HEK293 (cell line): Measurements from ENCODE around the gene PROX2.

Source experiments
- BCL11A ChIP-seq: fragments of 450-650 bp; formaldehyde crosslinking; IDR thresholded peaks from 2 replicates; pipeline ENCODE4 v1.5.1; 2016; ENCODE audit warnings: low read depth, missing biosample characterization, missing genetic modification characterization
- BCL11B ChIP-seq: fragments of 450-650 bp; formaldehyde crosslinking; IDR thresholded peaks from 2 replicates; pipeline ENCODE4 v1.5.1; 2016; ENCODE audit warnings: low read depth, missing biosample characterization, missing genetic modification characterization
- GLIS1 ChIP-seq: fragments of 450-650 bp; formaldehyde crosslinking; IDR thresholded peaks from 2 replicates; pipeline ENCODE4 v1.5.1; 2016; ENCODE audit warnings: missing biosample characterization, missing genetic modification characterization
- KLF9 ChIP-seq: fragments of 450-650 bp; formaldehyde crosslinking; IDR thresholded peaks from 2 replicates; pipeline ENCODE4 v1.5.1; 2016; ENCODE audit warnings: missing biosample characterization, missing genetic modification characterization, low read depth
- MEIS1 ChIP-seq: sonication (generic); formaldehyde crosslinking; IDR thresholded peaks from 2 replicates; pipeline ENCODE4 v1.8.1; 2022; ENCODE audit warnings: missing genetic modification reagents, mild to moderate bottlenecking, borderline replicate concordance
- MZF1 ChIP-seq: fragments of 450-650 bp; formaldehyde crosslinking; IDR thresholded peaks from 2 replicates; pipeline ENCODE4 v1.5.1; 2017; ENCODE audit warnings: missing biosample characterization, missing genetic modification characterization, borderline replicate concordance
- SALL2 ChIP-seq: fragments of 450-650 bp; formaldehyde crosslinking; IDR thresholded peaks from 2 replicates; pipeline ENCODE4 v1.5.0; 2017; ENCODE audit warnings: missing biosample characterization, mild to moderate bottlenecking, missing genetic modification characterization, borderline replicate concordance
- TCF7L2 ChIP-seq: IDR thresholded peaks from 2 replicates; pipeline ENCODE4 v1.6.1; 2011; ENCODE audit warnings: low read depth, mild to moderate bottlenecking, inconsistent platforms, low read length, moderate library complexity, borderline replicate concordance
- YY1 ChIP-seq: fragments of 450-650 bp; formaldehyde crosslinking; IDR thresholded peaks from 2 replicates; pipeline ENCODE4 v1.5.1; 2018; ENCODE audit warnings: missing biosample characterization, missing genetic modification characterization
- YY2 ChIP-seq: fragments of 450-650 bp; formaldehyde crosslinking; IDR thresholded peaks from 2 replicates; pipeline ENCODE4 v1.5.1; 2016; ENCODE audit warnings: missing biosample characterization, missing genetic modification characterization
- ZBTB20 ChIP-seq: fragments of 450-650 bp; formaldehyde crosslinking; IDR thresholded peaks from 2 replicates; pipeline ENCODE4 v1.5.1; 2016; ENCODE audit warnings: missing biosample characterization, missing genetic modification characterization
- ZFP37 ChIP-seq: fragments of 450-650 bp; formaldehyde crosslinking; IDR thresholded peaks from 2 replicates; pipeline ENCODE4 v1.5.1; 2016; ENCODE audit warnings: missing biosample characterization, missing genetic modification characterization
- ZNF16 ChIP-seq: fragments of 450-650 bp; formaldehyde crosslinking; IDR thresholded peaks from 2 replicates; pipeline ENCODE4 v1.5.1; 2016; ENCODE audit warnings: low read depth, missing biosample characterization, missing genetic modification characterization
- ZNF169 ChIP-seq: fragments of 450-650 bp; formaldehyde crosslinking; IDR thresholded peaks from 2 replicates; pipeline ENCODE4 v1.5.1; 2016; ENCODE audit warnings: missing biosample characterization, missing genetic modification characterization
- ZNF214 ChIP-seq: fragments of 450-650 bp; formaldehyde crosslinking; IDR thresholded peaks from 2 replicates; pipeline ENCODE4 v1.5.1; 2017; ENCODE audit warnings: missing biosample characterization, mild to moderate bottlenecking, missing genetic modification characterization, borderline replicate concordance
- ZNF26 ChIP-seq: fragments of 450-650 bp; formaldehyde crosslinking; IDR thresholded peaks from 2 replicates; pipeline ENCODE4 v1.5.1; 2016; ENCODE audit warnings: missing biosample characterization, missing genetic modification characterization
- ZNF266 ChIP-seq: fragments of 450-650 bp; formaldehyde crosslinking; IDR thresholded peaks from 2 replicates; pipeline ENCODE4 v1.5.1; 2016; ENCODE audit warnings: missing biosample characterization, missing genetic modification characterization, low read depth
- ZNF302 ChIP-seq: fragments of 450-650 bp; formaldehyde crosslinking; IDR thresholded peaks from 2 replicates; pipeline ENCODE4 v1.5.1; 2016; ENCODE audit warnings: missing biosample characterization, missing genetic modification characterization, low read depth
- ZNF37A ChIP-seq: fragments of 450-650 bp; IDR thresholded peaks from 2 replicates; pipeline ENCODE4 v1.5.1; 2018; ENCODE audit warnings: missing biosample characterization, missing genetic modification characterization
- ZNF416 ChIP-seq: fragments of 450-650 bp; formaldehyde crosslinking; IDR thresholded peaks from 2 replicates; pipeline ENCODE4 v1.5.1; 2016; ENCODE audit warnings: missing biosample characterization, missing genetic modification characterization
- ZNF433 ChIP-seq: fragments of 450-650 bp; formaldehyde crosslinking; IDR thresholded peaks from 2 replicates; pipeline ENCODE4 v1.5.1; 2016; ENCODE audit warnings: missing biosample characterization, missing genetic modification characterization, low read depth
- ZNF501 ChIP-seq: fragments of 450-650 bp; formaldehyde crosslinking; IDR thresholded peaks from 2 replicates; pipeline ENCODE4 v1.5.1; 2016; ENCODE audit warnings: missing biosample characterization, missing genetic modification characterization
- ZNF561 ChIP-seq: fragments of 450-650 bp; IDR thresholded peaks from 2 replicates; pipeline ENCODE4 v1.5.1; 2018; ENCODE audit warnings: missing biosample characterization, missing genetic modification characterization, borderline replicate concordance
- ZNF580 ChIP-seq: fragments of 450-650 bp; formaldehyde crosslinking; IDR thresholded peaks from 2 replicates; pipeline ENCODE4 v1.5.1; 2016; ENCODE audit warnings: missing biosample characterization, missing genetic modification characterization
- ZNF596 ChIP-seq: fragments of 450-650 bp; IDR thresholded peaks from 2 replicates; pipeline ENCODE4 v1.5.0; 2018; ENCODE audit warnings: missing biosample characterization, mild to moderate bottlenecking, missing genetic modification characterization, moderate library complexity
- ZNF600 ChIP-seq: fragments of 450-650 bp; formaldehyde crosslinking; IDR thresholded peaks from 2 replicates; pipeline ENCODE4 v1.5.1; 2016; ENCODE audit warnings: missing biosample characterization, missing genetic modification characterization
- ZNF654 ChIP-seq: fragments of 450-650 bp; formaldehyde crosslinking; IDR thresholded peaks from 2 replicates; pipeline ENCODE4 v1.5.1; 2016; ENCODE audit warnings: low read depth, missing biosample characterization, missing genetic modification characterization
- ZNF677 ChIP-seq: fragments of 450-650 bp; IDR thresholded peaks from 2 replicates; pipeline ENCODE4 v1.5.0; 2018; ENCODE audit warnings: missing biosample characterization, mild to moderate bottlenecking, missing genetic modification characterization, moderate library complexity
- ZSCAN30 ChIP-seq: fragments of 450-650 bp; IDR thresholded peaks from 2 replicates; pipeline ENCODE4 v1.5.1; 2018; ENCODE audit warnings: missing biosample characterization, mild to moderate bottlenecking, missing genetic modification characterization, moderate library complexity
- TF ChIP-seq, protein P1 (sequence below): fragments of 450-650 bp; formaldehyde crosslinking; optimal IDR thresholded peaks from 2 replicates; pipeline ENCODE3; 2016; ENCODE audit warnings: missing biosample characterization, mild to moderate bottlenecking, missing genetic modification characterization
- TF ChIP-seq, protein P2 (sequence below): IDR thresholded peaks from 2 replicates; pipeline ENCODE4 v1.6.1; 2011; ENCODE audit warnings: mild to moderate bottlenecking, low read depth, low read length, borderline replicate concordance
- TF ChIP-seq, protein P3 (sequence below): fragments of 450-650 bp; formaldehyde crosslinking; IDR thresholded peaks from 2 replicates; pipeline ENCODE4 v1.5.1; 2017; ENCODE audit warnings: missing biosample characterization, missing genetic modification characterization
- TF ChIP-seq, protein P4 (sequence below): fragments of 450-650 bp; formaldehyde crosslinking; IDR thresholded peaks from 2 replicates; pipeline ENCODE4 v1.5.0; 2017; ENCODE audit warnings: missing biosample characterization, missing genetic modification characterization, borderline replicate concordance

The PROX2 gene

DNA sequence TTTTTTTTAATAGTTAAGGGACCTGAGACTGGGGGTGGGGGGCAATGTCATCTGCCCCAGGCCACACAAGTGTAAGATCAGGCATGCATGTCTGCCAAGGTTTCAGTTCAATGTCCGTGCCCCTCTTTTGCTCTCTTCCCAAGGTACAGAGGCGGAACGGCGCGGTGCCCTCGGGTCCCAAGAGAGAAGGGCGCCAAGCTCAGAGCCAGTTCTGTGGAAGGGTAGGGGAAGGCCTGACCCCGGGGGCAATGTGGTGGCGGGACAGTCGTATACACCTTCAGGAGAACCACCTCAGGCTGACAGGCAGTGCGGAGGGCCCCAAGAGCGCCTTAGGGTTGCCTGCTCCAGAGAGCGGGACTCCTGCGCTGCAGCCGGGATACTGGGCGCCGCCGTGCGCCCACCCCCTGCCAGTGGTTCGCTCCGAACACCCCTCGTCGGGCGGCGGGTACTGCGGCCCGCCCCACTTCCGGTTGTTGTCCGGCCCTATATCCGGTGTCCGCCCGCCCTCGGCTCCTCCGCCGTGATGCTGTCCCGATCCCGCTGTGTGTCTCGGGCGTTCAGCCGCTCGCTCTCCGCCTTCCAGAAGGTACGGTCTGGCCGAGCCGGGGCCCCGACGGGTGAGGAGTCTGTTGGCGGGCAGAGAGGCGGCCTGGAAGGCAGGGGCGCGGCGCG, 5.6 kb upstream of the PROX2 start, which contains the start of gene DLST (continued):
- TF ChIP-seq ZNF214 (tag by site-specific recombination) (no peak), TCF7L2 (peak; percentile 60; the same call in 1 of the 2 replicates), ZNF596 (tag by site-specific recombination) (no peak), KLF9 (tag by site-specific recombination) (no peak), ZNF416 (tag by site-specific recombination) (no peak), ZFP37 (tag by site-specific recombination) (peak; percentile 84; the same call in 1 of the 2 replicates), ZNF302 (no peak), SALL2 (tag by site-specific recombination) (no peak), ZNF677 (tag by site-specific recombination) (no peak), ZSCAN30 (tag by site-specific recombination) (peak; percentile 96), BCL11A (no peak), ZNF26 (tag by site-specific recombination) (no peak), MEIS1 (CRISPR knock-in tag) (no peak), ZNF654 (tag by site-specific recombination) (no peak), ZNF561 (tag by site-specific recombination) (peak; percentile 95; the same call in 1 of the 2 replicates), BCL11B (tag by site-specific recombination) (peak; percentile 43; the same call in 1 of the 2 replicates), ZNF600 (tag by site-specific recombination) (peak; percentile 72), ZNF37A (peak; percentile 83), GLIS1 (tag by site-specific recombination) (peak; percentile 15; the same call in 1 of the 2 replicates), YY2 (peak; percentile 62; the same call in 1 of the 2 replicates), ZBTB20 (tag by site-specific recombination) (peak; percentile 90; the same call in 1 of the 2 replicates), ZNF501 (peak; percentile 69; the same call in 1 of the 2 replicates), ZNF433 (tag by site-specific recombination) (no peak), ZNF580 (tag by site-specific recombination) (peak; percentile 99), ZNF16 (tag by site-specific recombination) (no peak), ZNF169 (tag by site-specific recombination) (no peak), MZF1 (tag by site-specific recombination) (no peak), ZNF266 (tag by site-specific recombination) (no peak), YY1 (tag by site-specific recombination) (no peak; the same call in 1 of the 2 replicates)
- TF ChIP-seq, protein P1, sequence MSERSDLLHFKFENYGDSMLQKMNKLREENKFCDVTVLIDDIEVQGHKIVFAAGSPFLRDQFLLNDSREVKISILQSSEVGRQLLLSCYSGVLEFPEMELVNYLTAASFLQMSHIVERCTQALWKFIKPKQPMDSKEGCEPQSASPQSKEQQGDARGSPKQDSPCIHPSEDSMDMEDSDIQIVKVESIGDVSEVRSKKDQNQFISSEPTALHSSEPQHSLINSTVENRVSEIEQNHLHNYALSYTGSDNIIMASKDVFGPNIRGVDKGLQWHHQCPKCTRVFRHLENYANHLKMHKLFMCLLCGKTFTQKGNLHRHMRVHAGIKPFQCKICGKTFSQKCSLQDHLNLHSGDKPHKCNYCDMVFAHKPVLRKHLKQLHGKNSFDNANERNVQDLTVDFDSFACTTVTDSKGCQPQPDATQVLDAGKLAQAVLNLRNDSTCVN (tag by site-specific recombination), result peak; percentile 70
- TF ChIP-seq, protein P2, sequence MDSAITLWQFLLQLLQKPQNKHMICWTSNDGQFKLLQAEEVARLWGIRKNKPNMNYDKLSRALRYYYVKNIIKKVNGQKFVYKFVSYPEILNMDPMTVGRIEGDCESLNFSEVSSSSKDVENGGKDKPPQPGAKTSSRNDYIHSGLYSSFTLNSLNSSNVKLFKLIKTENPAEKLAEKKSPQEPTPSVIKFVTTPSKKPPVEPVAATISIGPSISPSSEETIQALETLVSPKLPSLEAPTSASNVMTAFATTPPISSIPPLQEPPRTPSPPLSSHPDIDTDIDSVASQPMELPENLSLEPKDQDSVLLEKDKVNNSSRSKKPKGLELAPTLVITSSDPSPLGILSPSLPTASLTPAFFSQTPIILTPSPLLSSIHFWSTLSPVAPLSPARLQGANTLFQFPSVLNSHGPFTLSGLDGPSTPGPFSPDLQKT, result peak; percentile 46; the same call in 1 of the 2 replicates
- TF ChIP-seq, protein P3, sequence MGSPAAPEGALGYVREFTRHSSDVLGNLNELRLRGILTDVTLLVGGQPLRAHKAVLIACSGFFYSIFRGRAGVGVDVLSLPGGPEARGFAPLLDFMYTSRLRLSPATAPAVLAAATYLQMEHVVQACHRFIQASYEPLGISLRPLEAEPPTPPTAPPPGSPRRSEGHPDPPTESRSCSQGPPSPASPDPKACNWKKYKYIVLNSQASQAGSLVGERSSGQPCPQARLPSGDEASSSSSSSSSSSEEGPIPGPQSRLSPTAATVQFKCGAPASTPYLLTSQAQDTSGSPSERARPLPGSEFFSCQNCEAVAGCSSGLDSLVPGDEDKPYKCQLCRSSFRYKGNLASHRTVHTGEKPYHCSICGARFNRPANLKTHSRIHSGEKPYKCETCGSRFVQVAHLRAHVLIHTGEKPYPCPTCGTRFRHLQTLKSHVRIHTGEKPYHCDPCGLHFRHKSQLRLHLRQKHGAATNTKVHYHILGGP, result no peak
- TF ChIP-seq, protein P4, sequence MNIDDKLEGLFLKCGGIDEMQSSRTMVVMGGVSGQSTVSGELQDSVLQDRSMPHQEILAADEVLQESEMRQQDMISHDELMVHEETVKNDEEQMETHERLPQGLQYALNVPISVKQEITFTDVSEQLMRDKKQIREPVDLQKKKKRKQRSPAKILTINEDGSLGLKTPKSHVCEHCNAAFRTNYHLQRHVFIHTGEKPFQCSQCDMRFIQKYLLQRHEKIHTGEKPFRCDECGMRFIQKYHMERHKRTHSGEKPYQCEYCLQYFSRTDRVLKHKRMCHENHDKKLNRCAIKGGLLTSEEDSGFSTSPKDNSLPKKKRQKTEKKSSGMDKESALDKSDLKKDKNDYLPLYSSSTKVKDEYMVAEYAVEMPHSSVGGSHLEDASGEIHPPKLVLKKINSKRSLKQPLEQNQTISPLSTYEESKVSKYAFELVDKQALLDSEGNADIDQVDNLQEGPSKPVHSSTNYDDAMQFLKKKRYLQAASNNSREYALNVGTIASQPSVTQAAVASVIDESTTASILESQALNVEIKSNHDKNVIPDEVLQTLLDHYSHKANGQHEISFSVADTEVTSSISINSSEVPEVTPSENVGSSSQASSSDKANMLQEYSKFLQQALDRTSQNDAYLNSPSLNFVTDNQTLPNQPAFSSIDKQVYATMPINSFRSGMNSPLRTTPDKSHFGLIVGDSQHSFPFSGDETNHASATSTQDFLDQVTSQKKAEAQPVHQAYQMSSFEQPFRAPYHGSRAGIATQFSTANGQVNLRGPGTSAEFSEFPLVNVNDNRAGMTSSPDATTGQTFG (tag by site-specific recombination), result no peak
